HG03354 (cell line): Measurements from ENCODE around the gene PLCZ1.
"Not testable (repeated sequence)": the region's sequence is repeated elsewhere in the genome, so short reads cannot be mapped to it uniquely, and the experiment has no call there.

Experiments
- ATAC-seq: cut with Tn5 transposase; IDR thresholded peaks from one replicate; pipeline ENCODE4 v1.9.1; 2021; ENCODE audit warnings: mild to moderate bottlenecking; ENCODE audit not compliant: unreplicated experiment, poor library complexity, severe bottlenecking

The PLCZ1 gene, protein sequence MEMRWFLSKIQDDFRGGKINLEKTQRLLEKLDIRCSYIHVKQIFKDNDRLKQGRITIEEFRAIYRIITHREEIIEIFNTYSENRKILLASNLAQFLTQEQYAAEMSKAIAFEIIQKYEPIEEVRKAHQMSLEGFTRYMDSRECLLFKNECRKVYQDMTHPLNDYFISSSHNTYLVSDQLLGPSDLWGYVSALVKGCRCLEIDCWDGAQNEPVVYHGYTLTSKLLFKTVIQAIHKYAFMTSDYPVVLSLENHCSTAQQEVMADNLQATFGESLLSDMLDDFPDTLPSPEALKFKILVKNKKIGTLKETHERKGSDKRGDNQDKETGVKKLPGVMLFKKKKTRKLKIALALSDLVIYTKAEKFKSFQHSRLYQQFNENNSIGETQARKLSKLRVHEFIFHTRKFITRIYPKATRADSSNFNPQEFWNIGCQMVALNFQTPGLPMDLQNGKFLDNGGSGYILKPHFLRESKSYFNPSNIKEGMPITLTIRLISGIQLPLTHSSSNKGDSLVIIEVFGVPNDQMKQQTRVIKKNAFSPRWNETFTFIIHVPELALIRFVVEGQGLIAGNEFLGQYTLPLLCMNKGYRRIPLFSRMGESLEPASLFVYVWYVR

DNA sequence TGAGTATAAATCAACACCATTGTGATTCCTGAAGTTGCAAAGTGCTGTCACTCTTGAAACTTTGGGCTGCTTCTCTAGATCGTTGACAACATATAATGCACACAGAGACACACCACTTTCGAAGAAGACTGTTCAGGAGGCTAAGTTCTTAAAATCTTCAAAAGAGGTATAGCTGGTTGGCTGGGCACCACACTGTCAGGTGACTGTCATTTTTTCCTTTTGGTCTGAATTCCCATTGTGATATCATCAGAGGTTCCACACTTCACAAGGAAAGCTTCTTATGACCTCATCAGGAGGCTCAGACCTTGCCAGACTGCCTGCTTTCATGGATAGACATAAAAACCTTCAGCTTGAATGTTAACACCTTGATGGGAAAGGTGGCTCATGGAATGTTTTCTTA lies at the start of gene PLCZ1, which contains the start of gene CAPZA3:
PLCZ1 (minus strand) TSS at position 194 of the 400 bp plus-strand sequence. CDS start 641 bp downstream, outside the sequence.
CAPZA3 (plus strand) TSS at position 301 of the 400 bp plus-strand sequence. CDS start 150 bp downstream, outside the sequence.
- ATAC-seq = no peak

GRCh38 chr12:18785465-18785864 lies 47.7 kb upstream of the PLCZ1 start:
- ATAC-seq = not testable (repeated sequence)

DNA sequence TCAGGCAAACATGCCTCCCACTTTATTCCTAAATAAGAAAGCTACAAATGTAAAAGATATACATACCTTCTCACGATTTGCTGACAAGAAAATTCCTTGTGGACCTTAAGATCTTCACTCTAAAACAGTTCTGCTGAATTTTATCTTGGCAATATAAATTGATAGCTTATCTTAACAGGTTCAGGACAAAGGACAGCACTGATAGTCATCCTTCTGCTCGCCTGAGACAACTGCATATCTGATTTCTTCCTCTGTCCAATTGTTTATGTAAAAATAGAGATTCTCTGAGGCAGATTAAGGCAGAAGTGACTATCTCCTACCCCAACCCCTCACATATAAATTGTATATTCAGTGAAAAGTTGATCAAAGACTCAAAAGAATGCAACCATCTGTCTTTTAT lies 45.0 kb upstream of the PLCZ1 start:
- no peak for ATAC-seq

DNA sequence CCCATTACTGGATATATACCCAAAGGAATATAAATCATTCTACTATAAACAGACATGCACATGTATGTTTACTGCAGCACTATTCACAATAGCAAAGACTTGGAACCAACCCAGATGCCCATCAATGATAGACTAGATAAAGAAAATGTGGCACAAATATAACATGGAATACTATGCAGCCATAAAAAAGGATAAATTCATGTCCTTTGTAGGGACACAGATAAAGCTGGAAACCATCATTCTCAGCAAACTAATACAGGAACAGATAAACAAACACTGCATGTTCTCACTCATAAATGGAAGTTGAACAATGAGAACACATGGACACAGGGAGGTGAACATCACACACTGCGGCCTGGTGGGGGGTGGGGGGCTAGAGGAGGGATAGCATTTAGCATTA lies 28.7 kb upstream of the PLCZ1 start:
- not testable (repeated sequence) for ATAC-seq

DNA sequence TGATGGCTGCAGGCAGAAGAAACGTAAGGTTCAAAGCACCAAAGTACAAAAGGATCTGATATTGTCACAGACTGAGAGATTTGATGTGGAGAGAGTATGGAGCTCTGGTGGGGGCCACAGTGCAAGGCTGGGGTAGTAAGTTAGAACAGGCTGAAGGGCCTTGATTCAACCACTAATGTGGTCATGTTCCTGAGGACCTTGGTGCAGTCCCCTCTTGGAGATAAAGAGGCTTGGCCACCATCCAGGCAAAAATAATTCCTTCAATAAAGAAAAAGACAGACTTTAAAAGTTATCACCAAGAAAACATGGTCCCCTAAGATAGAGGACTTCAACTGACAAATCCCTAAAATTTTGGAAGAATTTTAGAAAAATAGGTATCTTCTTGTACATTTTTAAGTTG lies 17.5 kb upstream of the PLCZ1 start:
- no peak for ATAC-seq

DNA sequence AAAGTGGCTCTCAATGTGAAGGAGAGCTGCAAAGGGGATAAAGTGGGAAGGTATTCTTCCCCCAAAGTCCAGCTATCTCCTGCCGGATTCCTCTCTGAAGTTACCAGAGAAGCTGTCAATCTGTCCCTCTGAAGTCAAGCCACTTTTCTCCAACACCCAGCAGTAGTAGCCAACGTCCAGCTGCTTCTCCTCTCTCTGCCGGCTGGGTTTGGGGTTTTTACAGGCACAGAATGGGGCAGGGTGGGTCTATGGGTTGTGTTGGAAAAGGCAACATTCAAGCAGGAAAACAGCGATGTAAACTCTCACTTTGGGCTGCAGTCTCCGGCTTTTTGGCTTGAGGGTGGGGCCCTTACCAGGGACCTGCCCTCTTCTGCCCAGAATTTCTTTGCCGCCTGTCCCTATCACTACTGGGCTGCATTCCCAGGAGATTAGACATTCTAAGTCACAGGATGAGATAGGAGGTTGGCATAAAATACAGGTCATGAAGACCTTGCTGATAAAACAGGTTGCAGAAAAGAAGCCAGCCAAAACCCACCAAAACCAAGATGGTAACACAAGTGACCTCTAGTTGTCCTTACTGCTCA lies 16.4 kb upstream of the PLCZ1 start:
- no peak for ATAC-seq

- no peak for ATAC-seq
These were observed 15.8 kb upstream of the PLCZ1 start for GRCh38 chr12:18753481-18754123.

- no peak for ATAC-seq
These were observed 15.1 kb upstream of the PLCZ1 start for GRCh38 chr12:18752947-18753346.

GRCh38 chr12:18752280-18752920 lies 14.6 kb upstream of the PLCZ1 start:
- no peak for ATAC-seq

DNA sequence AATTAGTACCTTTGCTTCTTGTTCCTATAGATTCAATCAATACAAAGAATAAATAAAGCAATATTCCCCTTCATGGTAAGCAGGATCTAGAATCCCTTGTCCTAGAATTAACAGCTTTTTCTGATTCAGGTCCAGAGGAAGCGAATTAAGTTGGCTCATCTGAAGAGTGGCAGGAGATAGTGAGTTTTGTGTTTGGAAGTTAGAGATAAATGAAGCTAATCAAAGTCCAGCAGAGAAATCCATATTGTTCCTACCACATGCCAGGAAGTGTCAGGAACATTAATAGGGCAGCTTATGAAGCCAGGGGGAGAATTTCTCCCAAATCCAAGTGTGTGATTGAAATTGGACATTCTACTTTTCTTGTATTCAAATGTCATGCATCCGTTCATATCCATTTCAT lies 14.1 kb upstream of the PLCZ1 start:
- no peak for ATAC-seq

- ATAC-seq = no peak
These were observed 12.3 kb upstream of the PLCZ1 start for GRCh38 chr12:18750085-18750484.

DNA sequence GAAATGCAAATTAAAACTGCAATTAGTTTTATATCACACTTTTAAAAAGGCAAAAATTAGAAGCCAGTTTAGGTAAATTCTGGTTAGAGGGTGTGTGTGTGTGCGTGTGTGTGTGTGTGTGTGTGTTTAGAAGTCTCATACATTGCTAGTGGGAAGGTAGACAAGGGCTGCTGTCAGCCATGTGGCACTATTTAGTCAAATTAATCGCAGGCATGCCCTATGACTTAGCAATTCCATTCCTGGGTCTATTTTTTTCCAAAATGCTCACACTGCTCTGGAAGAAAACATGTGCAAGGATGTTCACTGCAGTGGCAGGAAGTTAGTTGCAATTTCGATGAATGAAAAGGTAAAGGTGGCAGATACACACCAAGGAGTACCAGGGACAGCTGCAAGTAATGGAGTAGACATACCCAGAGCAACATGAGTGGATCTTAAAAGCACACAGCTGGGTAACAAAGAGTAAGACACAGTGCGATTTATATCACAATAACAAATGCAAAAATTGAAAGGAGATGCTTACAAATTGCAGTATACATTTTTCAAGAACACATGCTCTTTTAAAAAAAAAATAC lies 11.7 kb upstream of the PLCZ1 start:
- no peak for ATAC-seq

- no peak for ATAC-seq
These were observed 10.1 kb upstream of the PLCZ1 start for GRCh38 chr12:18747895-18748294.

DNA sequence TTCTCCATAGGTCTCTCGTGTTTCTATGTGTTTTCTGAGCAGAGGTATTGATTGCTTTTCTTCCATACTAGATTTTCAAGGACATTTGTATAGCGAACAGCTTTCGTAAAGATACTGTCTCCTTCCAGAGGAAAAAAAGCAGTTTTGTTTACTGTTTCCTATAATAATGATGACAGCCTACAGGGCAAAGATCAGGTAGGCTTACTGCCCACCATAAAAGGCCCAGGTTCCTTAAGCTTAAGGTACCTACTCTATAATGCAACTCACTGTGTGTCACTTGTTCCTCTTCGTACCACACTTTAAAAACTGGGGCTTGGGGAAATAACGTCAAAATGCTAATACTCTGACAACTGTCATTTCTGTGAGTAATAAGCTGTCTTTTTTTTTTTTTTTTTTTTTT lies 6.7 kb downstream of the PLCZ1 start:
- no peak for ATAC-seq

- no peak for ATAC-seq
These were observed 14.1 kb downstream of the PLCZ1 start for GRCh38 chr12:18723752-18724151.

- ATAC-seq = no peak
These were observed 16.4 kb downstream of the PLCZ1 start for GRCh38 chr12:18721452-18721851.

DNA sequence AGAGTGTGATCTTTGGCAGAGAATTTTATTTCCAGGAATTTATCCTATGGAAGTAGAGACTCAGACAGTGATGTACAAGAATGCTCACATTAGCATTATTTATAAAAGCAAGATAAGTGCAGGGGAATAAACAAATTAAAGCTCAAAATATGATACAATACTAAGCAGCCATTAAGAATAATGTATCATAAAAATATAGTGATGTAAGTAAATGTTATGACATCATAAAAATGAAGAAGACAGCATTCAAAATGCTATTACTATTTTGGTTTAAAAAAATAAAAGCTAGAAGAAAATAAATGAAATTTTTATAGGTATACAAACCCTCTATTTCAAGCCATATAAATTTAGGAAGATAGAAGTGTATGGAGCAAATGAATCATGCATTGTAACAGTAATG lies 17.1 kb downstream of the PLCZ1 start:
- no peak for ATAC-seq

- no peak for ATAC-seq
These were observed 17.8 kb downstream of the PLCZ1 start for GRCh38 chr12:18719922-18720510.

DNA sequence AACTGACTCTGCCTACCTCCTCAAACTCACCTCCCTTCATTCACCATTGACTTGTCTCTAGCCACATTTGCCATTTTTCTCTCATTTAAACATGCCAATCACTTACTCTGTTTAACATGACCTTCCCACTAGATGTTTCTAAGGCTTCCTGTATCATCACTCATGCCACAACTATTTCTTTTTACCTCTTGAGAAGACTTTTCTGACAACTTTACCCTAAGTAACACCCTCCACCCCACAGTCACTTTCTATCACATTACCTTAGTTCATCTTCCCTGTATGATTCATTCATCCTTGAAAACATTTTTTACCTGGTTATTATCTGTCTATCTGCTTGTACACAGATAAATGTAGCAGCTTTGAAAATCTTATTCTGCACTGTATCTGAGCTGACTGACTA lies 19.4 kb downstream of the PLCZ1 start:
- ATAC-seq = no peak
